BLaER1 (cell line): ENCODE data around the gene CA11.
A peak's percentile ranks its signal among the peaks of the same experiment; 100 is the strongest.

ENCODE experiments used
- H3K27ac ChIP-seq: shearing (Covaris generic); formaldehyde crosslinking; 2 replicates; pipeline ENCODE4 v1.8.1; 2022
- H3K27me3 ChIP-seq: shearing (Covaris generic); formaldehyde crosslinking; 2 replicates; pipeline ENCODE4 v1.8.1; 2022
- H3K36me3 ChIP-seq: shearing (Covaris generic); formaldehyde crosslinking; 2 replicates; pipeline ENCODE4 v1.8.1; 2022
- H3K4me1 ChIP-seq: shearing (Covaris generic); formaldehyde crosslinking; 2 replicates; pipeline ENCODE4 v1.8.1; 2022
- H3K4me2 ChIP-seq: shearing (Covaris generic); formaldehyde crosslinking; 2 replicates; pipeline ENCODE4 v1.8.1; 2022
- H3K4me3 ChIP-seq: shearing (Covaris generic); formaldehyde crosslinking; 2 replicates; pipeline ENCODE4 v1.8.1; 2022
- H3K9ac ChIP-seq: shearing (Covaris generic); formaldehyde crosslinking; 2 replicates; pipeline ENCODE4 v1.8.1; 2022
- H3K9me3 ChIP-seq: shearing (Covaris generic); formaldehyde crosslinking; 2 replicates; pipeline ENCODE4 v1.8.1; 2022
- H4K20me1 ChIP-seq: shearing (Covaris generic); formaldehyde crosslinking; 2 replicates; pipeline ENCODE4 v1.8.1; 2022
- Cebpa-rat ChIP-seq: shearing (Covaris generic); IDR thresholded peaks from 2 replicates; pipeline ENCODE4 v1.8.1; 2022

Gene CA11

GRCh38 chr19:48588670-48589401, 57.2 kb downstream of the CA11 start:
- no peaks in the 10 kb centered on the region for H3K36me3 ChIP-seq
- H3K4me3 ChIP-seq: peak overlapping the region; percentile 52
- H3K9me3 ChIP-seq: no peaks in the 10 kb centered on the region
- H4K20me1 ChIP-seq: no peaks in the 10 kb centered on the region
- H3K27ac ChIP-seq: no peak overlapping the region
- H3K4me1 ChIP-seq: peaks cover 24% of the 10 kb centered on the region
- H3K27me3 ChIP-seq: no peaks in the 10 kb centered on the region
- no peak for TF ChIP-seq Cebpa-rat
- H3K9ac ChIP-seq: no peak overlapping the region; the same call in 1 of the 2 replicates
- H3K4me2 ChIP-seq: peak overlapping the region; percentile 24
